CD14-positive monocyte (primary cell): ENCODE measurements around the gene PITRM1. TPM values are rescaled to one million over a fixed set of nuclear protein-coding genes. Genes with fewer than 3 reads are reported as not detected.
A peak's percentile ranks its signal among the peaks of the same experiment; 100 is the strongest.
"Not testable (repeated sequence)": the region's sequence is repeated elsewhere in the genome, so short reads cannot be mapped to it uniquely, and the experiment has no call there.

Source experiments
- DNase-seq, 3 donors: peaks; one replicate each; pipeline ENCODE4 v3.0.0-alpha.2; 2011 to 2022
- H2AFZ ChIP-seq: 2 replicates; pipeline ENCODE4 v1.6.0; 2012; ENCODE audit warnings: mild to moderate bottlenecking, low read depth, low read length, inconsistent platforms; ENCODE audit not compliant: insufficient read depth, poor library complexity, severe bottlenecking
- H3K27ac ChIP-seq, 2 donors: 1 replicate in 1 of 2; 2 replicates in 1 of 2; pipeline ENCODE4 v1.5.1; 2012 to 2013; ENCODE audit warnings: low read length in 2 of 2, control low read depth in 1 of 2, inconsistent platforms in 1 of 2, low read depth in 1 of 2, mild to moderate bottlenecking in 1 of 2
- H3K27me3 ChIP-seq, 2 donors: one replicate each; pipeline versions ENCODE4 v1.6.0 to v1.6.1; 2011 to 2013; ENCODE audit warnings: low read length in 2 of 2; ENCODE audit not compliant: control insufficient read depth in 2 of 2, insufficient read depth in 2 of 2
- H3K36me3 ChIP-seq, 2 donors: replicated peaks in 1 of 2; 1 replicate in 1 of 2; 2 replicates in 1 of 2; pipeline versions ENCODE4 v1.5.1 to v1.6.1; 2012 to 2013; ENCODE audit warnings: low read length in 2 of 2, control low read depth in 1 of 2, inconsistent platforms in 1 of 2, mild to moderate bottlenecking in 1 of 2; ENCODE audit not compliant: insufficient read depth in 2 of 2, control insufficient read depth in 1 of 2
- H3K4me1 ChIP-seq, 2 donors: 1 replicate in 1 of 2; 2 replicates in 1 of 2; pipeline versions ENCODE4 v1.5.1 to v1.6.1; 2012 to 2013; ENCODE audit warnings: low read length in 2 of 2, control low read depth in 1 of 2, inconsistent platforms in 1 of 2, mild to moderate bottlenecking in 1 of 2, moderate library complexity in 1 of 2; ENCODE audit not compliant: insufficient read depth in 2 of 2, control insufficient read depth in 1 of 2
- H3K4me2 ChIP-seq: replicated peaks from 2 replicates; pipeline ENCODE3; 2012; ENCODE audit warnings: low read length, moderate library complexity, mild to moderate bottlenecking; ENCODE audit not compliant: poor library complexity, severe bottlenecking; ENCODE audit errors: extremely low read depth
- H3K4me3 ChIP-seq, 3 experiments: fragments of 200-600 bp in 1 of 3; sonication (generic) in 1 of 3; replicated peaks in 1 of 3; 1 replicate in 2 of 3; 2 replicates in 1 of 3; pipeline ENCODE4 v1.5.1; 2011 to 2013; ENCODE audit warnings: low read length in 3 of 3, mild to moderate bottlenecking in 3 of 3, control low read depth in 2 of 3, low read depth in 2 of 3, inconsistent platforms in 1 of 3, moderate library complexity in 1 of 3
- H3K79me2 ChIP-seq: 2 replicates; pipeline ENCODE4 v1.6.0; 2012; ENCODE audit warnings: mild to moderate bottlenecking, control low read depth, inconsistent platforms, low read length, moderate library complexity; ENCODE audit not compliant: insufficient read depth
- H3K9ac ChIP-seq: 2 replicates; pipeline ENCODE4 v1.6.0; 2017; ENCODE audit warnings: low read length, mild to moderate bottlenecking; ENCODE audit not compliant: insufficient read depth, poor library complexity, severe bottlenecking
- H3K9me3 ChIP-seq, 2 donors: replicated peaks in 1 of 2; 1 replicate in 1 of 2; 2 replicates in 1 of 2; pipeline versions ENCODE4 v1.5.1 to v1.6.1; 2012 to 2013; ENCODE audit warnings: low read length in 2 of 2, control low read depth in 1 of 2; ENCODE audit not compliant: control insufficient read depth in 1 of 2, insufficient read depth in 1 of 2
- H4K20me1 ChIP-seq: 2 replicates; pipeline ENCODE4 v1.6.0; 2012; ENCODE audit warnings: mild to moderate bottlenecking, low read length, control low read depth, moderate library complexity; ENCODE audit not compliant: insufficient read depth
- H3K27ac Mint-ChIP-seq, 7 donors: one replicate each; pipeline ENCODE4 v1.8.0; 2020; ENCODE audit warnings: mild to moderate bottlenecking in 7 of 7, mixed read lengths in 7 of 7, moderate library complexity in 6 of 7, inconsistent platforms in 2 of 7
- H3K27me3 Mint-ChIP-seq, 3 donors: one replicate each; pipeline ENCODE4 v1.8.0; 2021 to 2022; ENCODE audit warnings: low read depth in 3 of 3, mild to moderate bottlenecking in 3 of 3, mixed read lengths in 3 of 3, moderate library complexity in 3 of 3, inconsistent platforms in 1 of 3
- H3K36me3 Mint-ChIP-seq, 2 donors: one replicate each; pipeline ENCODE4 v1.8.0; 2020; ENCODE audit warnings: mixed read lengths in 2 of 2, inconsistent platforms in 1 of 2, mild to moderate bottlenecking in 1 of 2
- H3K4me1 Mint-ChIP-seq: one replicate; pipeline ENCODE4 v1.8.0; 2020; ENCODE audit warnings: mild to moderate bottlenecking, mixed read lengths
- H3K4me3 Mint-ChIP-seq, 2 donors: one replicate each; pipeline ENCODE4 v1.8.0; 2020; ENCODE audit warnings: mild to moderate bottlenecking in 2 of 2, mixed read lengths in 2 of 2, moderate library complexity in 1 of 2
- H3K9me3 Mint-ChIP-seq, 7 donors: one replicate each; pipeline ENCODE4 v1.8.0; 2020 to 2022; ENCODE audit warnings: mixed read lengths in 7 of 7, mild to moderate bottlenecking in 6 of 7, moderate library complexity in 6 of 7, inconsistent platforms in 2 of 7
- WGBS: methylation state at CpG from one replicate; pipeline ENCODE4 v1.1.5; 2013; ENCODE audit warnings: missing lambda C conversion rate; ENCODE audit not compliant: insufficient coverage; 5-methylcytosine and 5-hydroxymethylcytosine counted together
- intact Hi-C, 2 donors: fragments of 100-400 bp; cut with micrococcal nuclease; formaldehyde crosslinking; loops; one replicate each; pipeline versions ENCODE4 v1.15.0 to v1.15.1; 2023
- polyA plus RNA-seq, 3 donors: library from polyadenylated mRNA; depleted of rRNA in 1 of 3; unstranded in 2 of 3; stranded (reverse) in 1 of 3; fragments of 300-500 nt in 2 of 3; fragments of >200 nt in 1 of 3; fragmentation: Illumina TruSeq in 2 of 3; gene quantifications; 1 replicate in 2 of 3; 2 replicates in 1 of 3; pipeline ENCODE4 v1.2.3, GENCODE V29; 2012 to 2021
- TF ChIP-seq, protein P1 (sequence below): fragments of 200-600 bp; IDR thresholded peaks from one replicate; pipeline ENCODE4 v1.8.0; 2022; ENCODE audit warnings: antibody characterized with exemption, mild to moderate bottlenecking

The PITRM1 gene
- polyA plus RNA-seq, 3 donors = 15.3 to 45.7 (median 23.2) TPM

GRCh38 chr10:3172081-3172445, 519 bp downstream of the PITRM1 start:
- DNase-seq = peak; percentile 15 to 42 (median 32)
- Histone ChIP-seq H3K9me3 (no peaks in the 10 kb centered on the region), H3K79me2 (peaks cover 14% of the 10 kb centered on the region), H3K4me3 (peak overlapping the region; percentile 56 to 94 (median 87)), H3K36me3 (peaks cover 25 to 28% of the 10 kb centered on the region in 2 donors), H3K4me1 (peaks cover 18 to 25% of the 10 kb centered on the region in 2 donors), H3K4me2 (peak overlapping the region; percentile 97), H3K9ac (peak overlapping the region; percentile 85), H2AFZ (peak overlapping the region; percentile 95), H3K27me3 (no peaks in the 10 kb centered on the region), H3K27ac (peak overlapping the region; percentile 49 to 87), H4K20me1 (no peaks in the 10 kb centered on the region)
- H3K4me1 Mint-ChIP-seq = peaks cover 26% of the 10 kb centered on the region
- H3K27ac Mint-ChIP-seq = peak overlapping the region; percentile 42 to 94 (median 90)
- H3K9me3 Mint-ChIP-seq = peaks cover 0 to 4% (median 1%) of the 10 kb centered on the region in 7 donors
- peaks cover 5 to 7% (median 6%) of the 10 kb centered on the region in 3 donors for H3K27me3 Mint-ChIP-seq
- intact Hi-C loops = loop anchor here (5.0 kb wide), 1 partner anchor 75 kb away; no protein-coding TSS in a partner anchor
- peaks cover 25 to 26% of the 10 kb centered on the region in 2 donors for H3K36me3 Mint-ChIP-seq
- WGBS = under 1% methylated on average over 12 of the region's 21 CpGs
- TF ChIP-seq, protein P1, sequence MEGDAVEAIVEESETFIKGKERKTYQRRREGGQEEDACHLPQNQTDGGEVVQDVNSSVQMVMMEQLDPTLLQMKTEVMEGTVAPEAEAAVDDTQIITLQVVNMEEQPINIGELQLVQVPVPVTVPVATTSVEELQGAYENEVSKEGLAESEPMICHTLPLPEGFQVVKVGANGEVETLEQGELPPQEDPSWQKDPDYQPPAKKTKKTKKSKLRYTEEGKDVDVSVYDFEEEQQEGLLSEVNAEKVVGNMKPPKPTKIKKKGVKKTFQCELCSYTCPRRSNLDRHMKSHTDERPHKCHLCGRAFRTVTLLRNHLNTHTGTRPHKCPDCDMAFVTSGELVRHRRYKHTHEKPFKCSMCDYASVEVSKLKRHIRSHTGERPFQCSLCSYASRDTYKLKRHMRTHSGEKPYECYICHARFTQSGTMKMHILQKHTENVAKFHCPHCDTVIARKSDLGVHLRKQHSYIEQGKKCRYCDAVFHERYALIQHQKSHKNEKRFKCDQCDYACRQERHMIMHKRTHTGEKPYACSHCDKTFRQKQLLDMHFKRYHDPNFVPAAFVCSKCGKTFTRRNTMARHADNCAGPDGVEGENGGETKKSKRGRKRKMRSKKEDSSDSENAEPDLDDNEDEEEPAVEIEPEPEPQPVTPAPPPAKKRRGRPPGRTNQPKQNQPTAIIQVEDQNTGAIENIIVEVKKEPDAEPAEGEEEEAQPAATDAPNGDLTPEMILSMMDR = no peak
- H3K4me3 Mint-ChIP-seq = peak overlapping the region; percentile 85 to 91

DNA sequence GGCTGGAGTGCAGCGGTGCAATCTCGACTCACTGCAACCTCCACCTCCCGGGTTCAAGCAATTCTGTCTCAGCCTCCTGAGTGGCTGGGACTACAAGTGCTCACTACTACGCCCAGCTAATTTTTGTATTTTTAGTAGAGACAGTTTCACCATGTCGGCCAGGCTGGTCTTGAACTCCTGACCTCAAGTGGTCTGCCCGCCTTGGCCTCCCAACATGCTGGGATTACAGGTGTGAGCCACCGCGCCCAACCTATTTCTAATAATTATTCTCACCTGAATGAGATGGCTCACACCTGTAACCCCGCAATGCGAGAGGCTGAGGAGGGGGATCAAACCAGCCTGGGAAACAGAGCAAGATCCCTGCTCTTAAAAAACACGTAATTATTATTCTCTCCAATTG, 1.1 kb downstream of the PITRM1 start:
- Histone ChIP-seq H3K79me2 (peaks cover 14% of the 10 kb centered on the region), H3K4me1 (peaks cover 18 to 25% of the 10 kb centered on the region in 2 donors), H3K4me3 (peak overlapping the region in 1 of 3 experiments; percentile 94), H3K4me2 (peak overlapping the region; percentile 97), H3K36me3 (peaks cover 31 to 34% of the 10 kb centered on the region in 2 donors)
- not testable (repeated sequence) for H4K20me1 ChIP-seq, DNase-seq, H3K27me3 Mint-ChIP-seq, H3K9me3 ChIP-seq, H3K27me3 ChIP-seq, H2AFZ ChIP-seq, H3K9ac ChIP-seq, H3K27ac ChIP-seq, H3K9me3 Mint-ChIP-seq
- peak overlapping the region in 1 of 7 donors; percentile 91 for H3K27ac Mint-ChIP-seq
- peaks cover 31 to 32% of the 10 kb centered on the region in 2 donors for H3K36me3 Mint-ChIP-seq
- H3K4me1 Mint-ChIP-seq = peaks cover 26% of the 10 kb centered on the region
- intact Hi-C loops = loop anchor here (5.0 kb wide), 1 partner anchor 74 kb away; no protein-coding TSS in a partner anchor
- H3K4me3 Mint-ChIP-seq = peak overlapping the region; percentile 85 to 91
- WGBS = 97% methylated on average over 7 of the region's 11 CpGs
